ENCODE results near the gene TMEM151B. TPM values are rescaled to one million over a fixed set of nuclear protein-coding genes. Genes with fewer than 3 reads are reported as not detected.

Gene TMEM151B
- total and polyA plus RNA-seq, 9 of the 15 experiments (the other 6 are each of a cell fraction or from before 2014, with no cell fraction given): not detected

- TF ChIP-seq, protein P1, sequence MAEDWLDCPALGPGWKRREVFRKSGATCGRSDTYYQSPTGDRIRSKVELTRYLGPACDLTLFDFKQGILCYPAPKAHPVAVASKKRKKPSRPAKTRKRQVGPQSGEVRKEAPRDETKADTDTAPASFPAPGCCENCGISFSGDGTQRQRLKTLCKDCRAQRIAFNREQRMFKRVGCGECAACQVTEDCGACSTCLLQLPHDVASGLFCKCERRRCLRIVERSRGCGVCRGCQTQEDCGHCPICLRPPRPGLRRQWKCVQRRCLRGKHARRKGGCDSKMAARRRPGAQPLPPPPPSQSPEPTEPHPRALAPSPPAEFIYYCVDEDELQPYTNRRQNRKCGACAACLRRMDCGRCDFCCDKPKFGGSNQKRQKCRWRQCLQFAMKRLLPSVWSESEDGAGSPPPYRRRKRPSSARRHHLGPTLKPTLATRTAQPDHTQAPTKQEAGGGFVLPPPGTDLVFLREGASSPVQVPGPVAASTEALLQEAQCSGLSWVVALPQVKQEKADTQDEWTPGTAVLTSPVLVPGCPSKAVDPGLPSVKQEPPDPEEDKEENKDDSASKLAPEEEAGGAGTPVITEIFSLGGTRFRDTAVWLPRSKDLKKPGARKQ (CRISPR knock-in tag; IDR thresholded peaks at IDR 0.05): no peak
- TF ChIP-seq CBFB (CRISPR knock-in tag; IDR thresholded peaks at IDR 0.05) (0 out of 2 replicates have a peak, but pooled peaks have one; percentile 7), POLR2G (IDR thresholded peaks at IDR 0.05; ENCODE audit: low read depth, low read length) (peak; percentile 100), ZNF445 (CRISPR knock-in tag; IDR thresholded peaks at IDR 0.05; ENCODE audit: low read depth) (no peak), ZNF121 (CRISPR knock-in tag; conservative IDR thresholded peaks at IDR 0.05) (no peak), MAFG (tag; conservative IDR thresholded peaks at IDR 0.05) (no peak), ZNF830 (CRISPR knock-in tag; IDR thresholded peaks at IDR 0.05) (no peak), NFE2 (IDR thresholded peaks at IDR 0.05; ENCODE audit: low read depth) (peak; percentile 46; the same call in 1 of the 2 replicates), ZBTB26 (CRISPR knock-in tag; IDR thresholded peaks at IDR 0.05) (peak; percentile 20; the same call in 1 of the 2 replicates), ZNF347 (CRISPR knock-in tag; IDR thresholded peaks at IDR 0.05; ENCODE audit: low read depth) (no peak), ZNF77 (CRISPR knock-in tag; IDR thresholded peaks at IDR 0.05) (no peak), RBM14 (IDR thresholded peaks at IDR 0.05; ENCODE audit: borderline replicate concordance, insufficient read depth, low read depth, low read length) (no peak), ETS2 (tag; IDR thresholded peaks at IDR 0.05; ENCODE audit: borderline replicate concordance, poor library complexity, severe bottlenecking) (no peak), STAT5A (IDR thresholded peaks at IDR 0.05; ENCODE audit: borderline replicate concordance, low read length) (peak; percentile 66; the same call in 1 of the 2 replicates), TFAM (CRISPR knock-in tag; conservative IDR thresholded peaks at IDR 0.05) (no peak), ZNF253 (CRISPR knock-in tag; conservative IDR thresholded peaks at IDR 0.05) (no peak), SMARCA5 (IDR thresholded peaks at IDR 0.05) (peak; percentile 91), NFIC (IDR thresholded peaks at IDR 0.05) (peak; percentile 62), ZKSCAN1 (IDR thresholded peaks at IDR 0.05; ENCODE audit: low read depth, low read length) (peak; percentile 100), ZBTB17 (CRISPR knock-in tag; IDR thresholded peaks at IDR 0.05) (peak; percentile 70; the same call in 1 of the 2 replicates), FOXA1 (IDR thresholded peaks at IDR 0.05; ENCODE audit: borderline replicate concordance) (no peak), ZFP1 (CRISPR knock-in tag; IDR thresholded peaks at IDR 0.05) (0 out of 2 replicates have a peak, but pooled peaks have one; percentile 21)
- TF ChIP-seq, protein P2, sequence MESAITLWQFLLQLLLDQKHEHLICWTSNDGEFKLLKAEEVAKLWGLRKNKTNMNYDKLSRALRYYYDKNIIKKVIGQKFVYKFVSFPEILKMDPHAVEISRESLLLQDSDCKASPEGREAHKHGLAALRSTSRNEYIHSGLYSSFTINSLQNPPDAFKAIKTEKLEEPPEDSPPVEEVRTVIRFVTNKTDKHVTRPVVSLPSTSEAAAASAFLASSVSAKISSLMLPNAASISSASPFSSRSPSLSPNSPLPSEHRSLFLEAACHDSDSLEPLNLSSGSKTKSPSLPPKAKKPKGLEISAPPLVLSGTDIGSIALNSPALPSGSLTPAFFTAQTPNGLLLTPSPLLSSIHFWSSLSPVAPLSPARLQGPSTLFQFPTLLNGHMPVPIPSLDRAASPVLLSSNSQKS (CRISPR knock-in tag; IDR thresholded peaks at IDR 0.05): no peak
- TF ChIP-seq, protein P3, sequence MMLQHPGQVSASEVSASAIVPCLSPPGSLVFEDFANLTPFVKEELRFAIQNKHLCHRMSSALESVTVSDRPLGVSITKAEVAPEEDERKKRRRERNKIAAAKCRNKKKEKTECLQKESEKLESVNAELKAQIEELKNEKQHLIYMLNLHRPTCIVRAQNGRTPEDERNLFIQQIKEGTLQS (IDR thresholded peaks at IDR 0.05): no peak
- TF ChIP-seq, protein P3 (CRISPR knock-in tag; conservative IDR thresholded peaks at IDR 0.05): 0 out of 2 replicates have a peak, but pooled peaks have one; percentile 65
Observed at GRCh38 chr6:44312901-44313788, 42.9 kb downstream of the TMEM151B start, which contains the start of gene AARS2 (continued).

All from K562 (cell line).